ENCODE data around the gene DDX51. TPM values are rescaled to one million over a fixed set of nuclear protein-coding genes. Genes with fewer than 3 reads are reported as not detected.
A peak's percentile ranks its signal among the peaks of the same experiment; 100 is the strongest.

Gene DDX51
- polyA plus RNA-seq, 3 donors from 2014 or later = 2.9 to 6.3 (median 5.0) TPM

GRCh38 chr12:132129007-132129406 lies 15.1 kb downstream of the DDX51 start:
- Mint-ChIP-seq H3K9me3 (peaks cover 0 to 4% (median 0%) of the 10 kb centered on the region in 6 donors), H3K36me3 (peaks cover 3 to 37% (median 30%) of the 10 kb centered on the region in 3 donors), H3K27ac (peak overlapping the region in 3 of 6 donors; percentile 13 to 35 (median 25)), H3K27me3 (ENCODE audit: low read depth in 3 of 3) (peaks cover 0 to 4% (median 2%) of the 10 kb centered on the region in 3 donors), H3K4me3 (no peak overlapping the region), H3K4me1 (peaks cover 0 to 21% of the 10 kb centered on the region in 2 donors)
- DNase-seq = no peak

- H3K4me1 Mint-ChIP-seq = peaks cover 0 to 21% of the 10 kb centered on the region in 2 donors
- H3K9me3 Mint-ChIP-seq = peaks cover 0 to 4% (median 0%) of the 10 kb centered on the region in 6 donors
- H3K27ac Mint-ChIP-seq = no peak overlapping the region
- no peak for DNase-seq
- peaks cover 0 to 5% (median 0%) of the 10 kb centered on the region in 3 donors for H3K27me3 Mint-ChIP-seq (ENCODE audit: low read depth in 3 of 3)
- H3K4me3 Mint-ChIP-seq = no peak overlapping the region
- H3K36me3 Mint-ChIP-seq = peaks cover 5 to 45% (median 36%) of the 10 kb centered on the region in 3 donors
Observed at GRCh38 chr12:132127041-132127440, 17.1 kb downstream of the DDX51 start.

GRCh38 chr12:132125736-132126135 lies 18.4 kb downstream of the DDX51 start:
- Mint-ChIP-seq H3K27me3 (ENCODE audit: low read depth in 3 of 3) (peaks cover 0 to 5% (median 0%) of the 10 kb centered on the region in 3 donors), H3K36me3 (peaks cover 5 to 45% (median 36%) of the 10 kb centered on the region in 3 donors), H3K27ac (no peak overlapping the region), H3K4me3 (no peak overlapping the region), H3K4me1 (peaks cover 0 to 21% of the 10 kb centered on the region in 2 donors), H3K9me3 (peaks cover 0 to 4% (median 0%) of the 10 kb centered on the region in 6 donors)
- no peak for DNase-seq

GRCh38 chr12:132124766-132125425 lies 19.2 kb downstream of the DDX51 start:
- H3K4me3 Mint-ChIP-seq = peak overlapping the region in 1 of 5 donors; percentile 70
- H3K36me3 Mint-ChIP-seq = peaks cover 5 to 45% (median 36%) of the 10 kb centered on the region in 3 donors
- H3K27ac Mint-ChIP-seq = peak overlapping the region in 2 of 6 donors; percentile 20 to 55

GRCh38 chr12:132123970-132124765 lies 20.0 kb downstream of the DDX51 start:
- H3K4me3 Mint-ChIP-seq = no peak overlapping the region

More at GRCh38 chr12:132124766-132125425, 19.2 kb downstream of the DDX51 start:
- peak; percentile 40 to 50 (median 46) for DNase-seq
- H3K4me1 Mint-ChIP-seq = peaks cover 0 to 21% of the 10 kb centered on the region in 2 donors
- H3K9me3 Mint-ChIP-seq = peaks cover 0 to 4% (median 0%) of the 10 kb centered on the region in 6 donors
- H3K27me3 Mint-ChIP-seq (ENCODE audit: low read depth in 3 of 3) = peaks cover 0 to 5% (median 0%) of the 10 kb centered on the region in 3 donors

GRCh38 chr12:132121283-132121682 lies 22.8 kb downstream of the DDX51 start:
- Mint-ChIP-seq H3K9me3 (no peaks in the 10 kb centered on the region), H3K4me1 (peaks cover 3 to 13% of the 10 kb centered on the region in 2 donors), H3K27me3 (ENCODE audit: low read depth in 3 of 3) (peaks cover 0 to 5% (median 0%) of the 10 kb centered on the region in 3 donors), H3K36me3 (peaks cover 5 to 25% (median 22%) of the 10 kb centered on the region in 3 donors), H3K4me3 (no peak overlapping the region), H3K27ac (no peak overlapping the region)
- no peak for DNase-seq

More at GRCh38 chr12:132123970-132124765, 20.0 kb downstream of the DDX51 start:
- H3K36me3 Mint-ChIP-seq = peaks cover 5 to 43% (median 36%) of the 10 kb centered on the region in 3 donors
- H3K27me3 Mint-ChIP-seq (ENCODE audit: low read depth in 3 of 3) = peaks cover 0 to 5% (median 0%) of the 10 kb centered on the region in 3 donors
- DNase-seq = no peak
- H3K4me1 Mint-ChIP-seq = peaks cover 0 to 18% of the 10 kb centered on the region in 2 donors
- peaks cover 0 to 4% (median 0%) of the 10 kb centered on the region in 6 donors for H3K9me3 Mint-ChIP-seq
- H3K27ac Mint-ChIP-seq = peak overlapping the region in 2 of 6 donors; percentile 10 to 11

- no peak overlapping the region for H3K4me3 Mint-ChIP-seq
- H3K9me3 Mint-ChIP-seq = no peaks in the 10 kb centered on the region
- DNase-seq = no peak
- no peak overlapping the region for H3K27ac Mint-ChIP-seq
- H3K27me3 Mint-ChIP-seq (ENCODE audit: low read depth in 3 of 3) = peaks cover 0 to 3% (median 2%) of the 10 kb centered on the region in 3 donors
- H3K4me1 Mint-ChIP-seq = peaks cover 13 to 21% of the 10 kb centered on the region in 2 donors
- peaks cover under 1 to 10% (median 9%) of the 10 kb centered on the region in 3 donors for H3K36me3 Mint-ChIP-seq
Observed at GRCh38 chr12:132118876-132119275, 25.2 kb downstream of the DDX51 start.

GRCh38 chr12:132117558-132117875 lies 26.6 kb downstream of the DDX51 start:
- Mint-ChIP-seq H3K4me1 (peaks cover 13 to 21% of the 10 kb centered on the region in 2 donors), H3K9me3 (no peaks in the 10 kb centered on the region), H3K4me3 (no peak overlapping the region), H3K36me3 (peaks cover 0 to 9% (median 4%) of the 10 kb centered on the region in 3 donors), H3K27ac (no peak overlapping the region), H3K27me3 (ENCODE audit: low read depth in 3 of 3) (peaks cover 0 to 3% (median 2%) of the 10 kb centered on the region in 3 donors)
- DNase-seq = no peak

- no peak for DNase-seq
- Mint-ChIP-seq H3K27ac (peak overlapping the region in 1 of 6 donors; percentile 20), H3K9me3 (no peaks in the 10 kb centered on the region), H3K27me3 (ENCODE audit: low read depth in 3 of 3) (peaks cover 0 to 3% (median 2%) of the 10 kb centered on the region in 3 donors), H3K4me3 (no peak overlapping the region), H3K36me3 (peaks cover 0 to 9% (median 4%) of the 10 kb centered on the region in 3 donors), H3K4me1 (peaks cover 13 to 21% of the 10 kb centered on the region in 2 donors)
Observed at GRCh38 chr12:132116709-132117557, 27.2 kb downstream of the DDX51 start.

GRCh38 chr12:132115500-132115899 lies 28.6 kb downstream of the DDX51 start:
- Mint-ChIP-seq H3K4me3 (peak overlapping the region in 2 of 5 donors; percentile 38 to 50), H3K9me3 (no peaks in the 10 kb centered on the region), H3K27me3 (ENCODE audit: low read depth in 3 of 3) (peaks cover 0 to 3% (median 2%) of the 10 kb centered on the region in 3 donors), H3K4me1 (peaks cover 13 to 21% of the 10 kb centered on the region in 2 donors), H3K27ac (peak overlapping the region in 4 of 6 donors; percentile 38 to 79 (median 60)), H3K36me3 (peaks cover 4 to 14% (median 9%) of the 10 kb centered on the region in 3 donors)
- peak; percentile 38 to 58 (median 53) for DNase-seq

- Mint-ChIP-seq H3K27me3 (ENCODE audit: low read depth in 3 of 3) (peaks cover 0 to 3% (median 2%) of the 10 kb centered on the region in 3 donors), H3K9me3 (no peaks in the 10 kb centered on the region), H3K36me3 (peaks cover 8 to 20% (median 9%) of the 10 kb centered on the region in 3 donors), H3K4me1 (peaks cover 13 to 21% of the 10 kb centered on the region in 2 donors), H3K27ac (peak overlapping the region in 3 of 6 donors; percentile 17 to 79 (median 38)), H3K4me3 (peak overlapping the region in 1 of 5 donors; percentile 15)
- DNase-seq = no peak
Observed at GRCh38 chr12:132114667-132115066, 29.5 kb downstream of the DDX51 start.

GRCh38 chr12:132111654-132112304 lies 32.3 kb downstream of the DDX51 start:
- H3K4me3 Mint-ChIP-seq = no peak overlapping the region
- peaks cover 13 to 21% of the 10 kb centered on the region in 2 donors for H3K4me1 Mint-ChIP-seq
- H3K27me3 Mint-ChIP-seq (ENCODE audit: low read depth in 3 of 3) = peaks cover 0 to 3% (median 2%) of the 10 kb centered on the region in 3 donors
- peaks cover 8 to 35% (median 16%) of the 10 kb centered on the region in 3 donors for H3K36me3 Mint-ChIP-seq
- no peak overlapping the region for H3K27ac Mint-ChIP-seq
- H3K9me3 Mint-ChIP-seq = no peaks in the 10 kb centered on the region
- no peak for DNase-seq
